Activated effector memory CD4-positive, alpha-beta T cell treated with Interleukin-2 at 50 U/mL for 16 hours (primary cell): ENCODE measurements around the gene ARSI.

Experiments used
- DNase-seq: peaks from one replicate; pipeline ENCODE4 v3.0.0-alpha.2; 2020

The ARSI gene

GRCh38 chr5:150302301-150303069 is at the start of gene ARSI:
ARSI (minus strand) TSS chr5:150302905; CDS start chr5:150302373, 532 bp downstream.
- DNase-seq = no peak

- DNase-seq = peak; percentile 28
These were observed 48.0 kb upstream of the ARSI start for GRCh38 chr5:150350524-150351344.

- DNase-seq = no peak
These were observed 47.1 kb upstream of the ARSI start for GRCh38 chr5:150349681-150350275.

- DNase-seq = no peak
These were observed 44.7 kb upstream of the ARSI start for GRCh38 chr5:150347451-150347850.

GRCh38 chr5:150347003-150347402 is 44.3 kb upstream of the ARSI start:
- DNase-seq = no peak

- no peak for DNase-seq
These were observed 43.9 kb upstream of the ARSI start for GRCh38 chr5:150346592-150346991.

GRCh38 chr5:150345716-150346115 is 43.0 kb upstream of the ARSI start:
- no peak for DNase-seq

GRCh38 chr5:150343994-150344631 is 41.4 kb upstream of the ARSI start:
- no peak for DNase-seq

- no peak for DNase-seq
These were observed 39.9 kb upstream of the ARSI start for GRCh38 chr5:150342583-150342982.

- DNase-seq = no peak
These were observed 39.3 kb upstream of the ARSI start for GRCh38 chr5:150341989-150342388.

GRCh38 chr5:150341331-150341730 is 38.6 kb upstream of the ARSI start:
- DNase-seq = no peak

GRCh38 chr5:150340614-150341255 is 38.0 kb upstream of the ARSI start:
- DNase-seq = no peak

GRCh38 chr5:150339841-150340240 is 37.1 kb upstream of the ARSI start:
- DNase-seq = no peak

- no peak for DNase-seq
These were observed 36.5 kb upstream of the ARSI start for GRCh38 chr5:150339165-150339564.

GRCh38 chr5:150338546-150338945 is 35.8 kb upstream of the ARSI start:
- no peak for DNase-seq

GRCh38 chr5:150335778-150336177 is 33.1 kb upstream of the ARSI start:
- no peak for DNase-seq

- DNase-seq = no peak
These were observed 30.7 kb upstream of the ARSI start for GRCh38 chr5:150333400-150333799.

- no peak for DNase-seq
These were observed 27.5 kb upstream of the ARSI start for GRCh38 chr5:150329881-150330876.

- DNase-seq = no peak
These were observed 26.3 kb upstream of the ARSI start for GRCh38 chr5:150329038-150329437.

GRCh38 chr5:150328515-150328914 is 25.8 kb upstream of the ARSI start:
- DNase-seq = no peak

- DNase-seq = no peak
These were observed 24.4 kb upstream of the ARSI start for GRCh38 chr5:150327139-150327538.
